Tibial nerve (tissue), 4 donors: ENCODE measurements around the gene KIF26A.

ENCODE experiments used
- EP300 ChIP-seq, 2 donors: sonication (generic); formaldehyde crosslinking; IDR thresholded peaks; one replicate each; pipeline ENCODE4 v1.6.1; 2017; ENCODE audit warnings: antibody characterized with exemption in 2 of 2, mild to moderate bottlenecking in 1 of 2
- TF ChIP-seq, protein P1 (sequence below), 5 experiments: fragments of 200-600 bp in 3 of 5; fragments of 450-650 bp in 2 of 5; sonication (generic) in 3 of 5; IDR thresholded peaks; one replicate each; pipeline ENCODE4 v1.5.1; 2016 to 2019; ENCODE audit warnings: antibody characterized with exemption in 5 of 5, mild to moderate bottlenecking in 3 of 5, moderate library complexity in 2 of 5

DNA sequence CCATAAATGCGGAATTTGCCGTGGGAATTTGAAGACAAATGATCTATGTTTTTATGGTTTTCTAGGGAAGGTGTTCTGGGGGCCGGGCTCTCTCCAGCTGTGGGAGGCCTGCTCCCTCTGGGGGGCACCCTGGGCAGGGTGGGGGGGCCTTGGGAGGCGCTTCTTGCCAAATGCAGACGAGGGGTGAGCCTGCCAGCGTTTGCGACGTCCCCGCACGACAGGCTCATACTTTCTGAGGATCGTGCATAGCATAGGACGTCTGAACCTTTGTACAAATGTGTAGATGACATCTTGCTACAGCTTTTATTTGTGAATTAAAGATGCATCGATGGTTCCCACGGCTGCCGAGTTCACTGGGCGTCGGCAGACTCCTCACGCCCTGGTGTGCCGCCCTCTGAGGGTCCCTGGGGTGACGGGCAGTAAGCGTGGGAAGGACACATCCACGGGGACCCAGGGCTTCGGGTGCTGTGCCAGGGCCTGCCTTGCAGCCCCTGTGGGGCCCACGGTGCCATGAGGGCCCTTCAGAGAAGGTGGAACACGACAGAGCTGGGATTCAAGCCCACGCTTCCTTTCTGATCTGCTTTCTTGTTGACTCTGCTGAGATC is 42.3 kb downstream of the KIF26A start:
- TF ChIP-seq, protein P1, sequence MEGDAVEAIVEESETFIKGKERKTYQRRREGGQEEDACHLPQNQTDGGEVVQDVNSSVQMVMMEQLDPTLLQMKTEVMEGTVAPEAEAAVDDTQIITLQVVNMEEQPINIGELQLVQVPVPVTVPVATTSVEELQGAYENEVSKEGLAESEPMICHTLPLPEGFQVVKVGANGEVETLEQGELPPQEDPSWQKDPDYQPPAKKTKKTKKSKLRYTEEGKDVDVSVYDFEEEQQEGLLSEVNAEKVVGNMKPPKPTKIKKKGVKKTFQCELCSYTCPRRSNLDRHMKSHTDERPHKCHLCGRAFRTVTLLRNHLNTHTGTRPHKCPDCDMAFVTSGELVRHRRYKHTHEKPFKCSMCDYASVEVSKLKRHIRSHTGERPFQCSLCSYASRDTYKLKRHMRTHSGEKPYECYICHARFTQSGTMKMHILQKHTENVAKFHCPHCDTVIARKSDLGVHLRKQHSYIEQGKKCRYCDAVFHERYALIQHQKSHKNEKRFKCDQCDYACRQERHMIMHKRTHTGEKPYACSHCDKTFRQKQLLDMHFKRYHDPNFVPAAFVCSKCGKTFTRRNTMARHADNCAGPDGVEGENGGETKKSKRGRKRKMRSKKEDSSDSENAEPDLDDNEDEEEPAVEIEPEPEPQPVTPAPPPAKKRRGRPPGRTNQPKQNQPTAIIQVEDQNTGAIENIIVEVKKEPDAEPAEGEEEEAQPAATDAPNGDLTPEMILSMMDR (IDR thresholded peaks at IDR 0.05): no peak
- no peak for TF ChIP-seq EP300 (IDR thresholded peaks at IDR 0.05)
